Calu3 (cell line): ENCODE results near the gene REM1. TPM values are rescaled to one million over a fixed set of nuclear protein-coding genes. Genes with fewer than 3 reads are reported as not detected.

ENCODE experiments used
- BruUV-seq: library from RNA; stranded (reverse); fragments of 400-500 nt; replicated peaks from 2 replicates; lab custom pipeline; 2021; lab: Mats Ljungman, UMichigan
- CTCF ChIA-PET: fragments of 300-600 bp; sonication (Branson Sonifier 250); formaldehyde crosslinking; loops from one replicate; lab custom pipeline; 2022; ENCODE audit warnings: antibody characterized with exemption; lab: Charles Lee
- DNase-seq: peaks from one replicate; pipeline ENCODE4 v3.0.0; 2022
- H3K27ac Mint-ChIP-seq: one replicate; pipeline ENCODE4 v1.8.0; 2022; ENCODE audit warnings: mixed read lengths; ENCODE audit not compliant: unreplicated experiment
- H3K27me3 Mint-ChIP-seq: one replicate; pipeline ENCODE4 v1.8.0; 2022; ENCODE audit warnings: mixed read lengths; ENCODE audit not compliant: unreplicated experiment
- H3K36me3 Mint-ChIP-seq: one replicate; pipeline ENCODE4 v1.8.0; 2022; ENCODE audit warnings: mild to moderate bottlenecking, moderate library complexity, mixed read lengths; ENCODE audit not compliant: insufficient read depth, unreplicated experiment
- H3K4me1 Mint-ChIP-seq: one replicate; pipeline ENCODE4 v1.8.0; 2022; ENCODE audit warnings: mild to moderate bottlenecking, low read depth, mixed read lengths; ENCODE audit not compliant: unreplicated experiment
- H3K4me3 Mint-ChIP-seq: one replicate; pipeline ENCODE4 v1.8.0; 2022; ENCODE audit warnings: mild to moderate bottlenecking, low read depth, moderate library complexity, mixed read lengths; ENCODE audit not compliant: unreplicated experiment
- H3K9me3 Mint-ChIP-seq: one replicate; pipeline ENCODE4 v1.8.0; 2022; ENCODE audit warnings: low read depth, mixed read lengths; ENCODE audit not compliant: unreplicated experiment
- CTCF ChIP-seq: fragments of 200-600 bp; IDR thresholded peaks from one replicate; pipeline ENCODE4 v1.8.0; 2022; ENCODE audit warnings: antibody characterized with exemption; ENCODE audit not compliant: unreplicated experiment
- intact Hi-C: fragments of 100-400 bp; cut with micrococcal nuclease; formaldehyde crosslinking; loops from one replicate; pipeline ENCODE4 v1.10.0; 2022; ENCODE audit not compliant: unreplicated experiment
- total RNA-seq: library from RNA; stranded (reverse); gene quantifications from 2 replicates; pipeline ENCODE4 v1.2.3, GENCODE V29; 2022

REM1 gene
- total RNA-seq, 1 experiment from 2014 or later, result not detected

GRCh38 chr20:31523361-31524283 is 48.5 kb downstream of the REM1 start:
- Mint-ChIP-seq H3K27me3 (no peaks in the 10 kb centered on the region), H3K4me1 (no peaks in the 10 kb centered on the region), H3K27ac (no peak overlapping the region), H3K9me3 (no peaks in the 10 kb centered on the region), H3K4me3 (no peak overlapping the region), H3K36me3 (peaks cover 65% of the 10 kb centered on the region)
- CTCF ChIA-PET, result interaction anchor here (0.6 kb wide), 1 partner anchor 43 kb away, joined by 11 read pairs; no protein-coding TSS in a partner anchor
- intact Hi-C loops, result no loop called here
- no TSS peak for BruUV-seq
- no peak for DNase-seq
- no peak for TF ChIP-seq CTCF

- Mint-ChIP-seq H3K36me3 (peaks cover 76% of the 10 kb centered on the region), H3K4me1 (no peaks in the 10 kb centered on the region), H3K27ac (no peak overlapping the region), H3K9me3 (no peaks in the 10 kb centered on the region), H3K4me3 (no peak overlapping the region), H3K27me3 (no peaks in the 10 kb centered on the region)
- intact Hi-C loops, result no loop called here
- no peak for DNase-seq
- no TSS peak for BruUV-seq
- CTCF ChIA-PET, result no interaction called here
- TF ChIP-seq CTCF, result no peak
Observed at GRCh38 chr20:31527266-31527665, 52.2 kb downstream of the REM1 start.

Other genes starting within 250 kb of the REM1 start
- not detected in 2 replicates for gene DEFB115, start 217.6 kb upstream of the REM1 start, total RNA-seq
- not detected in 2 replicates for gene DEFB116, start 166.7 kb upstream of the REM1 start, total RNA-seq
- gene DEFB118, start 106.7 kb upstream of the REM1 start, total RNA-seq, result not detected in 2 replicates
- gene DEFB119, start 84.7 kb upstream of the REM1 start, total RNA-seq, result not detected in 2 replicates
- not detected in 2 replicates for gene DEFB121, start 69.1 kb upstream of the REM1 start, total RNA-seq
- not detected in 2 replicates for gene DEFB123, start 34.7 kb upstream of the REM1 start, total RNA-seq
- gene DEFB124, start 161 bp upstream of the REM1 start, total RNA-seq, result not detected in 2 replicates
- gene HM13, start 39.2 kb downstream of the REM1 start, total RNA-seq, result 342 and 378 TPM in 2 replicates
- gene ID1, start 130.0 kb downstream of the REM1 start, total RNA-seq, result 347 and 431 TPM in 2 replicates
- gene COX4I2, start 162.6 kb downstream of the REM1 start, total RNA-seq, result not detected in 2 replicates
- 290 and 321 TPM in 2 replicates for gene BCL2L1, start 247.6 kb downstream of the REM1 start, total RNA-seq